Bronchus fibroblast of lung (primary cell): ENCODE data around the gene CTSD. TPM values are rescaled to one million over a fixed set of nuclear protein-coding genes. Genes with fewer than 3 reads are reported as not detected.

ENCODE experiments used
- total RNA-seq: library from RNA; depleted of rRNA; stranded (reverse); fragments of >200 nt; gene quantifications from 2 replicates; pipeline ENCODE4 v1.2.3, GENCODE V29; 2015

CTSD gene
- total RNA-seq = 133 and 142 TPM in 2 replicates

GRCh38 chr11:1763796-1764661 is at the start of gene CTSD:
Gene CTSD, minus strand, starts transcription at chr11:1763927. Its CDS starts 68 bp downstream, at chr11:1763859.

GRCh38 chr11:1750481-1750839 is 13.3 kb downstream of the CTSD start, which contains the start of gene IFITM10:
Gene IFITM10, minus strand, starts transcription at chr11:1750595. Its CDS starts 153 bp downstream, at chr11:1750442.

Other genes starting within 250 kb of the CTSD start
- gene DUSP8, start 191.7 kb downstream of the CTSD start, total RNA-seq = 0.50 and 0.74 TPM in 2 replicates
- gene KRTAP5-1, start 178.6 kb downstream of the CTSD start, total RNA-seq = not detected in 2 replicates
- gene KRTAP5-2, start 165.6 kb downstream of the CTSD start, total RNA-seq = not detected in 2 replicates
- not detected in 2 replicates for gene KRTAP5-3, start 155.5 kb downstream of the CTSD start, total RNA-seq
- gene KRTAP5-4, start 141.8 kb downstream of the CTSD start, total RNA-seq = not detected in 2 replicates
- gene KRTAP5-5, start 134.2 kb downstream of the CTSD start, total RNA-seq = not detected in 2 replicates
- not detected in 2 replicates for gene KRTAP5-6, start 66.7 kb downstream of the CTSD start, total RNA-seq
- under 0.01 TPM in 1 of 2 replicates, not detected in the other for gene IFITM10, start 13.3 kb downstream of the CTSD start, total RNA-seq
- 0.15 TPM in 1 of 2 replicates, not detected in the other for gene SYT8, start 71.1 kb upstream of the CTSD start, total RNA-seq
- gene TNNI2, start 75.1 kb upstream of the CTSD start, total RNA-seq = not detected in 2 replicates
- gene LSP1, start 89.2 kb upstream of the CTSD start, total RNA-seq = 2.0 and 2.7 TPM in 2 replicates
- not detected in 2 replicates for gene PRR33, start 128.0 kb upstream of the CTSD start, total RNA-seq
- not detected in 2 replicates for gene TNNT3, start 155.8 kb upstream of the CTSD start, total RNA-seq
- 324 and 358 TPM in 2 replicates for gene MRPL23, start 183.4 kb upstream of the CTSD start, total RNA-seq
- gene H19, start 233.9 kb upstream of the CTSD start, total RNA-seq = 36.1 and 37.5 TPM in 2 replicates